Left kidney (tissue), 2 donors: ENCODE data around the gene SFMBT2. TPM values are rescaled to one million over a fixed set of nuclear protein-coding genes. Genes with fewer than 3 reads are reported as not detected.

ENCODE experiments used
- DNase-seq: peaks from one replicate; pipeline ENCODE4 v3.0.0-alpha.2; 2013
- polyA plus RNA-seq: library from polyadenylated mRNA; unstranded; fragments of 120-200 nt; gene quantifications from one replicate; pipeline ENCODE4 v1.2.1, GENCODE V29; 2013; ENCODE audit not compliant: insufficient read length

The SFMBT2 gene
- polyA plus RNA-seq, 1 donor: 9.3 TPM

DNA sequence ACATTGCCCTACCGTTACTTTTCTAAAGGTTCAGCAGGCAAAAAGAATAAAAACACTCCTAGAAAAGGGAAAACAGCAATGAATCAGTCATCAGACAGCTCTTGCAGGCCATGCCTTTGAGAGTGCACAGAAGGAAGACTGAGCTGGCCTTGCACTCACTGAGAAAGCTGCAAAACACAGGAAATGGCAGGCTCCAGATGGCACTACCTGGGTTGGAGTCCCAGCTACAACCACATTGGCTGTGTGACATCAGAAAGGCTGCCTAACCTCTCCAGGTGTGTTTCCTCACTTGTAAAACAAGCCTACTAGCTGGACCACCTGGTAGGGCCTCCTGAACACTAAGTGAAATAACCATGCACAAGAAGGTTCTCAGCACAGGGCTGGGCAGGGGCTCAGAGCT lies 113.7 kb downstream of the SFMBT2 start:
- no peak for DNase-seq

DNA sequence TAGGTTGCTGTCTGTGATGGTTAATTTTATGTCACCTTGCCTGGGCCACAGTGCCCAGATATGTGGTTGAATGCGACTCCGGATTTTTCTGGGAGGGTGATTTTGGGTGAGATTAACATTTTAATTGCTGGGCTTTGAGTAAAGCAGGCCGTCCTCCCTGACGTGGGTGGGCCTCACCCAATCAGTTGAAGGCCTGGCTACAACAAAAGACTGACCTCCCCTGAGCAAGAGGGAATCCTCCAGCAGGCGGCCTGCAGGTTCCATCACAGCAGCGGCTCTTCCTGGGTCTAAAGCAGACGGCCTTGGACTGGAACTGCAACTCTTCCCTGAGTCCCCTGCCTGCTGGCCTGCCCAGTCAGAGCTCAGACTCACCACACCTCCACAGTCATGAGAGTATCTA lies 114.2 kb downstream of the SFMBT2 start:
- DNase-seq: no peak

DNA sequence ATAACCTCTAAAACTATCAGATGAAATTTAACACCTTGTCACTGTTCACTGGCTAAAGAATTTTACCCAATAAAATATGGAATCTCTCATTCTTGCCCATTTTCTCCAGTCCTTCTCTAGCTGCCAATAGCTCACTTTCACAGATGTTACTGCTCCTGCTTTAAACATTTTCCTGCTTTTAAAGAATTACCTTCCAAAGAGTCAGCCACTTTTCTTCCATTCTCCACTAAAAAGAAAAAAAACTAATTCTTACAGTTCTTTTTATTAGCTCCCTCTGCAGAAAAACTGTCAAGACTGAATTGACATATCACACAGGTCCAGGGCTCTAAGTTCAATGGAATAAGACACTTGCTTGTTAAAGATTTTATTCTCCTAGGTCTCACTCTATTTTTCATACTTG lies 114.8 kb downstream of the SFMBT2 start:
- DNase-seq: no peak

DNA sequence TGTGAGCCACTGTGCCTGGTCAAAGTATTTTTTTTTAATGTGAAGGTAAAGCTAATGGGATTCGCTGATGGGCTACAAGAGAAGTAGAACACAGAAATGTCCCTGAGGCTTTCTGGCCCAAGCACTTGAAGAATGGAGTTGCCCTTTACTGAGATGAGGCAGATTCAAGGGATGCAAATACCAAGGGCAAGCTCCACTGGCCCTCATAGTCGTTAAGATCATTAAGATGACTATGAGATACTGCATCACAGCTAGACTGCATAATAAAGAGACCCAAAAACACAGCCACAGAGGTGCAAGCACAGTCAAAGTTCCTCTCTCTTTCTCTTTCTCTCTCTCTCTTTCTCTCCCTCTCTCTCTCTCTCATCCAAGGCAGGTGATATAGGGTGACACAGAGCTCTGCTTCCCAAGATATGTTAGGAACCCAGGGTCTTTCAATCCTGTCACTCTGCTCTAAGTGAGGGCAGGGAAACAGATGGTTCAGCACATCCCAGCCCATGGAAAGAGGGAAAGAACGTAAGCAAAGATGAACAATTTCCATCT lies 117.4 kb downstream of the SFMBT2 start:
- no peak for DNase-seq

DNA sequence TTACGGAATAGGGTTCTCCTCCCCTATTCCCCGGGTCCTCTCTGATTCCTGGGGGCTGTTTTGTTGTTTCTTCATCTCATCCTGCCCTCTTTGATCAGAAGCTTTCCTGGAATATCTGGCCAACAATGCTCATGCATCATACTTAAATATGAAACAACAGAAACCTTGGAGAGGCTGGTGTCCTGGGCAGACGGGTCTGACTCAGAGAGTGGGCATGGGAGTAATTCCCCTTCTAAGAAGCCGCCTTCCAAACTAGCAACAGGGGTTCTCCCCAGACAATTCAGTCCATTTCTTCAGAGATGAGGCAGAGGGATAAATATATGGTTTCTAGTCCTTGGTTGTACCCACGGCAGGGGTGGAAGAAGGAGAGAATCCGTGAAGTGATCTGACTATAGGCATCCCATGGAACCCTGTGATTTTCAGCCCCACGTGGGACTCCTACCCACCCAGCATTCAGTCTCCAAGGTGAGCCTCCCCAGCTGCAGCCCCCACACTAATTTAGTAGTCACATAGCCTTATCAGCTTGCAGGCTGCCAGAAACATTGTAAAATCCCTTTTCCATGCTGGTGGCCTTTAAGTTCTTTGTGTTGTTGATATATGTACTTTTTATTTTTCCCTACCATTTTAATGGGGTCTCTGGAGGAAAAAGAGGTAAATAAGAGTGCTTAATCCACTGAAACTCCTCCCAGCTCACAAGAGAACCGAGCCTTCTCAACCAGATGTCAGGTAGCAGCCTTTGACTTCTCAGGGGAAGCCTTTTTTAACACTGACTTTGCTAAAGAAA lies 119.2 kb downstream of the SFMBT2 start:
- DNase-seq: no peak

DNA sequence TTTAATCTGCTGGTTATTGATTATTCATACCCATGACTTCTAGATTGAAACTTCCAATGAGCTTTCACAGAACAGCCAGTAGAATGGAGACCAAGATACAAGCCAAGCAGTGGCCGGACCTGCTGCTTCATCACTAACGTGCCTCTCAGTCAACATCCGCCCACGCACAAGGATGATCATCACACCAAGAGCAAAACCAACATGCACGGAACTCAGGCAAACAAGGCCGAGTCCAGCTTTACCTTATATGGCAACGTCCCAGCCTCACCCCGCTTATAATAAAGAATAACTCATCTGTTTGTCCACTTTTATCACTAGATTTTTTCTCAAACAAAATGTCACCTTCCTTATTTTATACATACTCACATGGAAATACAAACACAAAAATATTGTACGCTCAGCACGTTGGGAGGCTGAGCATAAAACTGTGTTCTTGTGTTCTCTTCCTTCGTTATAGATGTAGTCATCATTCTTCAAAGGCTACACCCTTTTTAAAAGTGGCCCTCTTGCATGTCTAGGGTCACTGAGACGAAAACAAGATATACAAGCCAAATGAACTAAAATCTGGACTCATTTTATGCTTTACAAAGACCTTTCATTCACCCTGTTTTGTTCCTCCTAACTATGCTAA lies 122.7 kb downstream of the SFMBT2 start:
- DNase-seq: no peak

DNA sequence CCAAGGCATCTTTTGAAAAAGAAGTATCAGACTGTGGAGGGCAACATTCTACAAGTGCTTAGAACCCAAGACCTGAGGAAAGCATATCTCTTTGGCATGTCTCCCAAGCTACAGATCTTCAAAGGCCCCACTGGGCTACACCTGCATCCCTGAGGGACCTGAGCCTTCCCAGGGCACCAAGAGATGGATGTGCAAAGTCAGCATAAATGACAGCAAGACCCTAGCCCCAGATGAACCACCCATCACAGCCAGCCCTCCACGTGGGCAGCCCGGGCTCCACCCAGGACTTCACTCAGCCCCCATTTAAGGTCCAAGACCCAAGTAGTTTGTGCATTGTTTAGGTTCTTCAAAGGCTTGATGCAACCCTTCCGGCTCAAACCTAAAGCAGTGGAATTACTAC lies 123.5 kb downstream of the SFMBT2 start:
- DNase-seq: no peak

DNA sequence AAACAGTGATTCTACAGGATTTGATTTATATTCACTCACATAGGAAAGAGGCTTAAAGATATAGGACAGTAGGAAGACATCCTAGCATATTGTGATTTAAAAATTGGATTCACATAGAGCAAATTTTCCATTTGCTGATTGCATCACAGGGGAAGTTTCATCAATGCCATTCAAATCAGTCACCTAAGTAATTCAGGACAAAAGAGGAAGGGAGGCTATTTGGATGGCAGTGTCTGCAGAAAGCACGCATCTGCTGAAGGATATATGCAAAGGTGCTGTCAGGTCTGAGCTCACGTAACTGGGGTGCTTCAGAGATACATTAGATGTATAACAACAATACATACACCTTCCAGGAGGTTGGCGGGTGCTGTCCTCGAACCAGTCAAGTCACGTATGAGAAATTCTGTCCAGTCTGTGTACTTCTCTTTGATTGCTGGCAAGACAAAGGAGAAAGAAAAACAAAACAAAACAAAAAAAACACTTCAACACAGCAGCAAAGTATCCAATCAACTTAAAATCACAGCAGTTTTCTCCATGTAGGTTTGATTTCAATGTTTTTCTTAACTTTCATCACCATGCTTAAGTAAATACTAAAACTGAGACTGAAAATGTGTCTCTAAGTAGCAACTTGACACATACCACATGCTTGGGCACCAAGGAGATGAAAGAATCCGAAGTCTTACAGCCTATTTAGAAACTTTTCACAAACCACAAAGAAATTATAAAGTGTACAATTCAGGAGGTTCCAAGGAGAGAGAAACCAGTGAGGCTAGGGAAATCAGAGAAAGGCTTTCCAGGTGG lies 125.1 kb downstream of the SFMBT2 start:
- no peak for DNase-seq

DNA sequence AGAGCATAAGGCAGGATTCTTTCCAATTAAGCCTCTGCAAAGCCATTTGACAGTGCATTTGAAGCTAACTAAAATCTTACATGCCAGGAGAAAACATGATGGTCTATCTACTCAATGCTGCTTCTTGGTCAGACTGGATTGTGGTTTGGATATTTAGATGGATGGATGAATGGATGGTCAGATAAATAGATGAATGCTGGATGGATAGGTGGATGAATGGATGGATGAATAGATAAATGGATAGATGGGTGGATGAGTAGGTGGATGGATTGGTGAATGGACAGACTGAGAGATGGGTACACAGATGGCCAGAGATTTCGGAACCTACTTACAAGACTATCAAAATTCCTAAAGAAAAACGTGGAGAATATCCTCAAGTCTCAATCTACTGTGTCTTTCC lies 127.6 kb downstream of the SFMBT2 start:
- no peak for DNase-seq

DNA sequence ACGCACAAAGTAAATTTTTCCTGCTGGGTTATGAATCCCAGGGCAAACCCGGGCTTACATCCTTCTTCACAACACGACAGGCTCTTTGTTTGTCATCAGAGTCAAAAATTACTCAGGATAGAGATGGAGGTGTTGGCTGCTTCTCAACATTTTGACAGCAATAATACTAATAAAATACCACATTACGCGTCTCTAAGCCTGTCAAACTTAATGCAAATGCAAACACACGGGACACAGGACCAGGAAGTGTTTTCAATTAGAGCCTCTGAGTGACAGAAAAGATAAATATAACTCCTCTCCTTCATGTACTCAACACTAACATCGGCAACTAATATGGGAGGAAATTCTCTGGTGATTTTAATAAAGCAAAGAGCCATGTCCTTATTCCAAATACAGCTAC lies 128.4 kb downstream of the SFMBT2 start:
- DNase-seq: no peak

DNA sequence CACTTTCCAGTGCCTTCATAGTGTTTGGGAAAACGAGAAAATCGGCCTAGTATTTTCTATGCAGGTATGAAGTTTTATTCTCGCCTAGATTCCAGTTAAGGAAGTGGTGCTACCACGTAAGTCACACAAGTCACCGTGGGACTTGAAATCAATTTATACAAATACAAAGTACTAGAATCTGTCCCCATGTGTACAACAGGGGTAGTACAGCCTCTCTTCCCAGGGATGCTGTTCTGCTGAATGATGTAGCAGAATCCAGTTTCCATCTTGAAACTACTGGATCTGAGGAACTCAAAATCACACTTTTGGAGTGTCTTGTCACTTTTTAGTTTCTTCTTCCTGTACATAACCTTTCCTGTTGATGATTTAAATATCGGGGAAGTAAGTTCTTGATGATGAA lies 129.4 kb downstream of the SFMBT2 start:
- no peak for DNase-seq

DNA sequence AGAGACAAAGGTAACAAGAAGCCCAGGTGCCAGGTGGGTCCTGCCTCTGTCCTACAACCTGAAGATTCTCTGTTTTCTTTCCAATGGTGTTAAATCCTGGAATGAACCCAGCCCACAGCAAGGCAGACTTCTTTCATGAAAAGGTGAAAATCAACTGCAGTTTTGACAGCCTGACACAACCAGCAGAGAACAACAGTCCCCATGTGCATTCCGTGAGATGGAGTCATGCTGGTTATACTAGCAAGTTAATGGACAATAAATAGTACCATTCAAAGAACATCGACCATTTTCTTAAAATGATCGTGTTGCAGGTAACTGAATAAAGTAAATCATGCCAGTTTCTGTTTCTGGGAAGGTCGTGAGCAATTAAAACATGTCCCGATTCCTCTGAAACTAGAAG lies 131.5 kb downstream of the SFMBT2 start:
- DNase-seq: no peak

DNA sequence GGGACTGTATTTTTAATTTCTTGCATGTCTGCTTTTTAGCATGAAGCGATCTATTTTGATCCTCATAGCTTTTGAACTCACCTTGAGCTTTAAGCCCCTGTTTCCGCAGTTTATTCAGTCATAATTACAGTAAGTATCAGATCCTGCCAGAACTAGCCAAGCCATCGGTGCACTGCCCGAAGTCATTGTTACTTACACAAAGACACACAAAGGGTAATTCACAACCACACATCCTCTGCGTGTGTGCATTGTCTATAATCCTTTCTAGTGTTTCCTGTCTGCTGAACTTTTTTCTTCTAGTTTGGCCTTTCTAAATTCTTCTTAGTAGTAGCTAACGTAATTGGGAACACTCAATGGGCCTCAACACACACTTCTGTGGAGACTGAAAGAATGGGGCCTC lies 133.0 kb downstream of the SFMBT2 start:
- DNase-seq: no peak

DNA sequence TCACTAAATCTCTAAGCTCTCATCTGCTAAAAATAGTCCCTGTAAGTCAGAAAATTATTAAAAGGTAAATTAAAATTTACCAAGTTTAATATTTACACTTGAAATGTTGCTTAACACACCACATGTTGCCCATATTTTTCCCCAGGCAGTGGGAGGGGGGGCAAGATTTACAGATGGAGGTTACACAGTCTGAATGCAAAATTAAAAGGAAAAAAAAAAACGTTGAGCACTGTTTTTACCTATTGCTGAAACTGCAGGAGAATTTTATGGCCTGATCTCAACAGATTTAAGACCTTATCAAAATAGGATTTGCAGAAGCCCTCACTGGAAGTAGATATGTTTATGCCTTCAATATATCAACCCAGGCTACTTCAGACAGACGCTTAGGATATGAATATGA lies 133.4 kb downstream of the SFMBT2 start:
- DNase-seq: no peak

DNA sequence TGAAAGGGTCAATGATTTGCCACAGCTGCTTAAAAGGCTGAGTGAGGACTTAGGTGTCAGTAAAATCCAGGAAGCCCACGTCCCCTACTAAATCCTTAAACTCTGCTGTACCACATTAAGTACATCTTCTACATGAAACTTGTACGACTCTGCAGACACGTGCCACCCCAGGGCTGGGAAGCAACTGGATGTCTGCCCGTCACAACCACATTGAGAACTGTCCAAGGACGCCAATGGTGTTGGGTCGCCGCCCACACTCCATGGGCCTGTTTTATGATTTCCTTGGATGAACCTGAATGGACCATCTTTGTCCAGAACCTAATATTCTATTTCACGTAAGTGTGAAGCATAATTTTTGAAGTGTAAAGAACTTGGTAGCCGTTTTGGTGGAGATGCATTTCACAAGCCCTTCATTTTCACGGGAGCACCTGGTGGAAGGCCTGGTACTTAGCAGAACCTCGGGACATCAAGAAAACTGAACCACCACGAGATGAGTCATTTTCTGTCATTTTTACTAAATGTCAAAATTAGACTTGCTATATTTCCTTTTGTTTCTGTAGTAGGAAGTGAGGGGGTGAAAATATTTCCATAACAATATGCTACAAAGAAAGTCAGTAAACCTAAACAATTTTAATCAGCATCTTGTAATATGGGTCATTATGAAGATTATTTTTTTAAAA lies 134.9 kb downstream of the SFMBT2 start:
- no peak for DNase-seq

DNA sequence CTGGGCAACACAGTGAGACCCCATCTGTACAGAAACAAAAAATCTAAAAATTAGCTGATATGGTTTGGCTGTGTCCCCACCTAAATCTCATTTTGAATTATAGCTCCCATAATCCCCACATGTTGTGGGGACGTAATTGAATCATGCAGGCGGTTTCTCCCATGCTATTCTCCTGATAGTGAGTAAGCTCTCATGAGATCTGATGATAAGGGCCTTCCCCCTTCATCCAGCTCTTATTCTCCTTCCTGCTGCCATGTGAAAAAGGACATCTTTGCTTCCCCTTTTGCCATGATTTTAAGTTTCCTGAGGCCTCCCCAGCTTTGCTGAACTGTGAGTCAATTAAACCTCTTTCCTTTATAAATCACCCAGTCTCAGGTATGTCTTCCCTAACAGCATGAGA lies 136.5 kb downstream of the SFMBT2 start:
- DNase-seq: no peak

DNA sequence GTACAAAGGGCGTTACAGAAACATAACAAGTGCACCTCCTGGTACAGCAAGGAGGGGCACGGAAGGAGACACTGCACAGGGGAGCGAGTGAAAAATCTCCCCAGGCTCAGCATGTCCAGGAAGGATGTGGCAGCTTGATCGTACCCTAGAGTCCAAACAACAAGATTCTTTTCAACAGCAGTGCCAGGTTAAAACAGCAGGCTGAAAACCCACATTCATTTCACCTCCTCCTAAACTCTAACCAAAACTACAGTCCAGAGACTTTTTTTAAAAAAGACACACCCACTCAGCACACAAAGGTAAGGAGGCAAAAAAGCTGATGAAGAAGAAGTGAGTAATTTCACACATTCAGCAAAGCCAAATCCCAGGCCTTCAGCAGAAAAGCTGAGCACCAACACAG lies 138.8 kb downstream of the SFMBT2 start:
- DNase-seq: no peak

DNA sequence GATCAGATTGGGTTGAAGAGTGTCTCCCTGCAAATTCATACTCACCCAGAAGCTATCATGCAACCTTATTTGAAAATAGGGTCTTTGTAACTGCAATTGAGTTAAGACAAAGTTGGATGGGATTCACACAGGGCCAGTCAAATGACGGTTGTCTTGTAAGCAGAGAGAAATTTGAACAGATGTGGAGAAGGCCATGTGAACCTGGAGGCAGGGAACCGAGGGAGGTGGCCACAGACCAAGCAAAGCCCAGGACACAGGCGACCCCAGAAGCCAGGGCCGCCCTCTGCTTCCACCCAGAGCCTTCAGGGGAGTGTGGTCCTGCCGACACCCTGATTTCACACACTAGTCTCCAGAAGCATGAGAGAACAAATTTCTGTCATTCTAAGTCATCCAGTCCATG lies 140.8 kb downstream of the SFMBT2 start:
- DNase-seq: no peak

DNA sequence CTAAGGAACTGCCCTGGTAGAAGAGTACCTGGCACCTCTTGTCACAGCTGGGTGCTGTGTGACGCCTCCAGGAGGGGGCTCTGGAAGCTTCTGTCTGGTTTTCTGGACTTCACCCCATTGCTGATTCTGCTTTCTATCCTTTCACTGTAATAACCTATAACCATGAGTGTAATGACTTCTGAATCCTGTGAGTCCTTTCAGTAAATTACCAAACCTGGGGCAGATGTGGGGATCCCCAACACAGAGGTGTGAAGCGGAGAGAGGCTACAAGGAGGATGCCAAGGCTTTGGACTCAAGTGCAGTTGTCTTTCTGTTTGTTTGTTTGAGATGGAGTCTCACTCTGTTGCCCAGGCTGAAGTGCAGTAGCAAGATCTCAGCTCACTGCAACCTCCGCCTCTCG lies 143.7 kb downstream of the SFMBT2 start:
- no peak for DNase-seq

DNA sequence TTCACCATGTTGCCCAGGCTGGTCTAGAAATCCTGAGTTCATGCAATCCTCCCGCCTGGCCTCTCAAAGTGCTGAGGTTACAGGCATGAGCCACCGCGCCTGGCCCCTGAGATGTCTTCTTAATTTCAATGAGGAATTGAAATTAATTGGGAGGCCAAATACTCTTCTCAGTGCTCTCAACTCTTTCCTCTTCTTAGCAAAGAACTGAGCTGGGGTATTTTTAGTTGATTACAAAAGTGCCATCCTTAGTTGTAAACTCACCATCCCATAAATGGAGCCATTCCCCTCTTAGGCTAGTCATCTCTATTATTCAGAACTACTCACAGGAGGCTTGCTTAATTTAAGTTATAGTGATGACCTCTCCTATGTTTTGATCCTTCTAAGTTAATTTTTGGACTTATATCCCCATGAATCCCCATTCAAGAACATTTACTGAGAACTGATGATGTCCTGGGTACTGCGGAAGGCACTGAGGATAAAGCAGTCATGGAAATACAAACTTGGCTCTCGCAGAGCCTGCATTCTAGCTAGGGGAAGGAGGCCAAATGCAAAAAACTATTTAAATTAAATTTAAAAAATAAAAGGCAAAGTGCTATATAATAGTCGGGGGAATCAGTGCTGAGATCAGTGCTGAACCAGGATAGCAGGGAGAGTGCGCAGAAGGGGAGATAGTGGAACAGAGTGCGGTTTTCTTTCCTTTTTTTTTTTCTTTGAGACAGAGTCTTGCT lies 145.3 kb downstream of the SFMBT2 start:
- DNase-seq: no peak

DNA sequence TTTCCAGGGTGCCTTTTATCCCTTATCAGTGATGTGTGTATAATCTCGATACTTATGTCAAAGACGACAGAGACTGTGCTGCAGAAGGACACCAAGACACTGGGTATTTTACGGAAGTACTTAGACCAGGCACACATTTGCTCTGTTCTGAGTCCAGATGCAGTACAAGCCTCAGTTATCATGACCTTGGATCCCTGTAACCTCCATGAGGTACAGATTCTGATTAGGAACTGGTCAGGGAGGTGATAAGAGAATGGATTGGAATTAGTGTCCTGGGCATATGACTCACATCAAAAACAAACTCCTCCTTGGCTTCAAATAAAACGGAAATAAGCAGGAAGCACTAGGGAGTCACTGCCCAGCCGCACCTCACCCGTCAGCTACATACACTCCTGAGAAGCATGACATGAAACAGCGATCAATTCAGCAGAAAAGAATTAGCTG lies 146.5 kb downstream of the SFMBT2 start:
- no peak for DNase-seq

DNA sequence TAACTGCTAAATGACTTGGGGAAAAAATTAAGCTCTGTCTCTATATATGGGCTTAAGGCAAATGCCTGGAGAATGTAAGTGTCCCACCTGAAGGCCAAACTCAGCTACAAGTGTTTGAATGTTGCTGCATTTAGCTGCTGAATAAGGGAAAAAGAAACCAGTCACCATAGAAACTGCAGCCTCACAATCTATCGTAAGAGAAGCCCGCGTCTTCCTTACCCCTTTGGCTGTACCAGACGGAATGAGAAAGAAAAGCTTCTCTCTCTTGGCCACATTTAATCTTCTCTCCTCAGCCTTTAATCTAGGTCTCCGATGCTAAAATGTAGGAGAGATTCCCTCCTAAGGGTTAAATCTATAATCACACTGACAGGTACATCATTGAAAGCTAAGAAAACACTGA lies 147.2 kb downstream of the SFMBT2 start:
- no peak for DNase-seq
